ENCODE measurements around the gene PRKAG2.

PRKAG2 gene

GRCh38 chr7:151719897-151720242 is 157.0 kb downstream of the PRKAG2 start:
- no peak for DNase-seq

- DNase-seq, result no peak
Measured at GRCh38 chr7:151719031-151719896, 157.7 kb downstream of the PRKAG2 start.

GRCh38 chr7:151717918-151718317 is 159.0 kb downstream of the PRKAG2 start:
- no peak for DNase-seq

- DNase-seq, result no peak
Measured at GRCh38 chr7:151717415-151717814, 159.5 kb downstream of the PRKAG2 start.

- DNase-seq, result no peak
Measured at GRCh38 chr7:151716323-151716722, 160.6 kb downstream of the PRKAG2 start.

GRCh38 chr7:151715666-151716315 is 161.1 kb downstream of the PRKAG2 start:
- no peak for DNase-seq

- DNase-seq, result no peak
Measured at GRCh38 chr7:151714201-151714600, 162.7 kb downstream of the PRKAG2 start.

GRCh38 chr7:151712810-151713125 is 164.1 kb downstream of the PRKAG2 start:
- DNase-seq, result no peak

GRCh38 chr7:151711906-151712809 is 164.8 kb downstream of the PRKAG2 start:
- no peak for DNase-seq

- DNase-seq, result no peak
Measured at GRCh38 chr7:151711435-151711872, 165.5 kb downstream of the PRKAG2 start.

GRCh38 chr7:151710646-151711434 is 166.1 kb downstream of the PRKAG2 start:
- no peak for DNase-seq

- no peak for DNase-seq
Measured at GRCh38 chr7:151710121-151710640, 166.7 kb downstream of the PRKAG2 start.

- no peak for DNase-seq
Measured at GRCh38 chr7:151709141-151710038, 167.5 kb downstream of the PRKAG2 start.

GRCh38 chr7:151708610-151709009 is 168.3 kb downstream of the PRKAG2 start:
- no peak for DNase-seq

GRCh38 chr7:151707757-151708156 is 169.2 kb downstream of the PRKAG2 start:
- no peak for DNase-seq

GRCh38 chr7:151707105-151707469 is 169.8 kb downstream of the PRKAG2 start:
- no peak for DNase-seq

- no peak for DNase-seq
Measured at GRCh38 chr7:151706277-151707104, 170.4 kb downstream of the PRKAG2 start.

GRCh38 chr7:151705636-151706276 is 171.2 kb downstream of the PRKAG2 start:
- DNase-seq, result no peak

GRCh38 chr7:151704960-151705635 is 171.8 kb downstream of the PRKAG2 start:
- no peak for DNase-seq

Data from SIG-M5 (cell line).